H1 (cell line): ENCODE results near the gene METRN. TPM values are rescaled to one million over a fixed set of nuclear protein-coding genes. Genes with fewer than 3 reads are reported as not detected.

Experiments used
- CTCF ChIA-PET: fragments of 300-600 bp; sonication (Branson Sonifier 250); formaldehyde crosslinking; loops from one replicate; lab custom pipeline; 2021; ENCODE audit not compliant: partially characterized antibody; lab: Charles Lee
- POLR2A ChIA-PET: fragments of 300-600 bp; sonication (Branson Sonifier 250); formaldehyde crosslinking; loops from one replicate; lab custom pipeline; 2021; ENCODE audit warnings: inconsistent platforms; ENCODE audit not compliant: partially characterized antibody; lab: Charles Lee
- DNase-seq, 2 experiments: peaks; one replicate each; pipeline versions ENCODE4 v3.0.0 to v3.0.0-alpha.2; 2010 to 2022; ENCODE audit warnings: low spot score in 2 of 2, low read depth in 1 of 2, mixed read lengths in 1 of 2
- FAIRE-seq: peaks from 2 replicates; lab custom pipeline; 2011; peaks lifted over from hg19 to GRCh38; lab: Jason Lieb, UNC
- H2AFZ ChIP-seq: 2 replicates; pipeline ENCODE4 v1.8.1; 2012; ENCODE audit warnings: low read length, inconsistent platforms
- H2AK5ac ChIP-seq: 2 replicates; pipeline ENCODE4 v1.6.1; 2013; ENCODE audit warnings: low read depth, low read length
- H2BK120ac ChIP-seq: replicated peaks from 2 replicates; pipeline ENCODE3; 2013; ENCODE audit warnings: low read depth, low read length, inconsistent platforms
- H2BK12ac ChIP-seq: 2 replicates; pipeline ENCODE4 v1.6.1; 2013; ENCODE audit warnings: low read depth, low read length
- H2BK15ac ChIP-seq: 2 replicates; pipeline ENCODE4 v1.6.1; 2013; ENCODE audit warnings: low read length
- H2BK20ac ChIP-seq: 2 replicates; pipeline ENCODE4 v1.6.1; 2013; ENCODE audit warnings: low read length
- H2BK5ac ChIP-seq: 2 replicates; pipeline ENCODE4 v1.6.1; 2013; ENCODE audit warnings: low read depth, low read length
- H3K14ac ChIP-seq: 2 replicates; pipeline ENCODE4 v1.6.1; 2013; ENCODE audit warnings: inconsistent platforms; ENCODE audit not compliant: insufficient read length
- H3K18ac ChIP-seq: 2 replicates; pipeline ENCODE4 v1.6.1; 2013; ENCODE audit warnings: low read length; ENCODE audit errors: extremely low read depth
- H3K23ac ChIP-seq: 2 replicates; pipeline ENCODE4 v1.6.1; 2013; ENCODE audit warnings: inconsistent platforms; ENCODE audit not compliant: insufficient read length
- H3K23me2 ChIP-seq: 2 replicates; pipeline ENCODE4 v1.6.1; 2013; ENCODE audit warnings: low read depth, low read length
- H3K27ac ChIP-seq: 2 replicates; pipeline ENCODE4 v1.6.1; 2011; ENCODE audit warnings: low read depth, low read length, inconsistent platforms
- H3K27me3 ChIP-seq, 4 experiments: replicated peaks in 1 of 4; 1 replicate in 1 of 4; 2 replicates in 3 of 4; pipeline versions ENCODE4 v1.6.1 to v1.8.1; 2011 to 2013; ENCODE audit warnings: low read length in 3 of 4, mild to moderate bottlenecking in 3 of 4, inconsistent platforms in 2 of 4, mixed read lengths in 2 of 4, moderate library complexity in 1 of 4; ENCODE audit not compliant: control insufficient read depth in 3 of 4, insufficient read depth in 3 of 4; ENCODE audit errors: extremely low read depth in 1 of 4
- H3K36me3 ChIP-seq, 4 experiments: 2 replicates each; pipeline versions ENCODE4 v1.6.1 to v1.8.1; 2011 to 2013; ENCODE audit warnings: mild to moderate bottlenecking in 4 of 4, low read length in 3 of 4, moderate library complexity in 2 of 4, control low read depth in 1 of 4, inconsistent platforms in 1 of 4; ENCODE audit not compliant: insufficient read depth in 4 of 4, control insufficient read depth in 2 of 4
- H3K4ac ChIP-seq: replicated peaks from 2 replicates; pipeline ENCODE3; 2013; ENCODE audit warnings: low read length, low read depth, mixed read lengths, inconsistent platforms; ENCODE audit not compliant: insufficient read length
- H3K4me1 ChIP-seq, 4 experiments: replicated peaks in 1 of 4; 1 replicate in 1 of 4; 2 replicates in 3 of 4; pipeline versions ENCODE4 v1.6.1 to v1.8.1; 2011 to 2013; ENCODE audit warnings: low read length in 3 of 4, inconsistent platforms in 2 of 4, mixed read lengths in 1 of 4; ENCODE audit not compliant: insufficient read depth in 4 of 4, control insufficient read depth in 3 of 4
- H3K4me2 ChIP-seq, 2 experiments: 2 replicates each; pipeline versions ENCODE4 v1.6.1 to v1.8.1; 2011 to 2013; ENCODE audit warnings: low read depth in 2 of 2, low read length in 2 of 2, control low read depth in 1 of 2, inconsistent platforms in 1 of 2, mild to moderate bottlenecking in 1 of 2; ENCODE audit not compliant: insufficient read depth in 1 of 2
- H3K4me3 ChIP-seq, 4 experiments: fragments of 200-600, 300-600 bp in 1 of 4; sonication (generic), shearing (Covaris generic), sonication (Bioruptor Twin) in 1 of 4; 2 replicates each; pipeline versions ENCODE4 v1.5.1 to v1.8.1; 2011 to 2016; ENCODE audit warnings: low read length in 4 of 4, low read depth in 3 of 4, control low read depth in 2 of 4, inconsistent platforms in 2 of 4, mild to moderate bottlenecking in 2 of 4, mixed read lengths in 1 of 4, moderate library complexity in 1 of 4; ENCODE audit not compliant: insufficient read depth in 2 of 4; ENCODE audit errors: extremely low read depth in 1 of 4
- H3K56ac ChIP-seq: replicated peaks from 2 replicates; pipeline ENCODE3; 2013; ENCODE audit warnings: low read depth, mild to moderate bottlenecking, mixed read lengths, low read length, inconsistent platforms; ENCODE audit not compliant: insufficient read length
- H3K79me1 ChIP-seq: 2 replicates; pipeline ENCODE4 v1.6.1; 2013; ENCODE audit warnings: low read depth, low read length, control low read depth
- H3K79me2 ChIP-seq, 2 experiments: 2 replicates each; pipeline versions ENCODE4 v1.6.1 to v1.8.1; 2012 to 2013; ENCODE audit warnings: low read length in 2 of 2, mild to moderate bottlenecking in 2 of 2, inconsistent platforms in 1 of 2; ENCODE audit not compliant: insufficient read depth in 2 of 2, control insufficient read depth in 1 of 2
- H3K9ac ChIP-seq, 4 experiments: replicated peaks in 1 of 4; 1 replicate in 1 of 4; 2 replicates in 3 of 4; pipeline versions ENCODE4 v1.6.1 to v1.8.1; 2011 to 2013; ENCODE audit warnings: low read depth in 3 of 4, low read length in 3 of 4, control low read depth in 2 of 4, mild to moderate bottlenecking in 2 of 4, moderate library complexity in 2 of 4, inconsistent platforms in 1 of 4; ENCODE audit errors: extremely low read depth in 1 of 4
- H3K9me3 ChIP-seq, 2 experiments: 2 replicates each; pipeline versions ENCODE4 v1.6.1 to v1.8.1; 2012 to 2013; ENCODE audit warnings: mild to moderate bottlenecking in 2 of 2, moderate library complexity in 2 of 2, control low read depth in 1 of 2, inconsistent platforms in 1 of 2, low read depth in 1 of 2, low read length in 1 of 2, mixed read lengths in 1 of 2; ENCODE audit not compliant: insufficient read depth in 2 of 2
- H4K20me1 ChIP-seq, 2 experiments: replicated peaks in 1 of 2; 2 replicates each; pipeline versions ENCODE3 to v1.8.1; 2011 to 2013; ENCODE audit warnings: inconsistent platforms in 2 of 2, low read length in 2 of 2, mild to moderate bottlenecking in 1 of 2; ENCODE audit not compliant: insufficient read depth in 2 of 2, control insufficient read depth in 1 of 2
- H4K5ac ChIP-seq: 2 replicates; pipeline ENCODE4 v1.6.1; 2013; ENCODE audit warnings: low read length, low read depth, mixed read lengths, inconsistent platforms; ENCODE audit not compliant: insufficient read length
- H4K8ac ChIP-seq: 2 replicates; pipeline ENCODE4 v1.8.0; 2013; ENCODE audit warnings: mild to moderate bottlenecking, moderate library complexity, low read length, inconsistent platforms; ENCODE audit not compliant: insufficient read depth; ENCODE audit errors: extremely low read depth
- H4K91ac ChIP-seq: replicated peaks from 2 replicates; pipeline ENCODE3; 2013; ENCODE audit warnings: low read length, mixed read lengths, inconsistent platforms; ENCODE audit not compliant: insufficient read length
- CTCF ChIP-seq, 3 experiments: IDR thresholded peaks; 1 replicate in 2 of 3; 2 replicates in 1 of 3; pipeline versions ENCODE4 v1.5.1 to v1.6.1; 2011; ENCODE audit warnings: low read length in 3 of 3, mild to moderate bottlenecking in 3 of 3, inconsistent platforms in 2 of 3, low read depth in 1 of 3, moderate library complexity in 1 of 3; ENCODE audit not compliant: insufficient read depth in 1 of 3; ENCODE audit errors: control extremely low read depth in 1 of 3
- FOSL1 ChIP-seq: IDR thresholded peaks from 2 replicates; pipeline ENCODE4 v1.6.1; 2011; ENCODE audit warnings: mild to moderate bottlenecking, low read depth, low read length, moderate library complexity; ENCODE audit not compliant: insufficient read depth
- RFX5 ChIP-seq: IDR thresholded peaks from 2 replicates; pipeline ENCODE4 v1.6.1; 2011; ENCODE audit warnings: low read depth, low read length, improper control_type of control experiment, borderline replicate concordance
- RXRA ChIP-seq: IDR thresholded peaks from 2 replicates; pipeline ENCODE4 v1.6.1; 2011; ENCODE audit warnings: low read depth, mild to moderate bottlenecking, low read length, moderate library complexity; ENCODE audit not compliant: insufficient read depth
- SIX5 ChIP-seq: IDR thresholded peaks from 2 replicates; pipeline ENCODE4 v1.6.1; 2011; ENCODE audit warnings: mild to moderate bottlenecking, low read depth, low read length
- ZNF274 ChIP-seq: IDR thresholded peaks from 2 replicates; pipeline ENCODE4 v1.7.0; 2012; ENCODE audit warnings: low read length, borderline replicate concordance; ENCODE audit errors: extremely low read depth
- whole genome bisulfite sequencing, 2 experiments: shearing (Covaris generic) in 1 of 2; methylation state at CpG; one replicate each; pipeline versions ENCODE4 v1.1.6 to v1.1.7; 2013 to 2015; ENCODE audit warnings: low lambda C conversion rate in 2 of 2, mixed read lengths in 2 of 2, inconsistent platforms in 1 of 2, low coverage in 1 of 2, missing lambda C conversion rate in 1 of 2; ENCODE audit not compliant: insufficient replicate concordance in 2 of 2, insufficient coverage in 1 of 2, insufficient read length in 1 of 2; ENCODE audit errors: extremely low coverage in 1 of 2, missing lambda C conversion rate in 1 of 2; 5-methylcytosine and 5-hydroxymethylcytosine counted together
- polyA plus RNA-seq, 7 experiments: library from polyadenylated mRNA; depleted of rRNA in 3 of 7; stranded (reverse) in 5 of 7; unstranded in 2 of 7; fragments of >200 nt in 5 of 7; fragments of 200-250 nt in 2 of 7; gene quantifications; 1 replicate in 5 of 7; 2 replicates in 1 of 7; 4 replicates in 1 of 7; pipeline versions ENCODE4 v1.2.1 to v1.2.3, GENCODE V29; 2011 to 2013; ENCODE audit warnings: missing spikeins in 2 of 7, mixed read lengths in 2 of 7
- total RNA-seq: library from RNA; stranded (reverse); fragmentation: NEBNext Ultra II Directional; extraction: Animal tissue kit (Norgen Biotek cat#: 25700); gene quantifications from 2 replicates; pipeline ENCODE4 v1.2.1, GENCODE V29; 2021

Gene METRN
- total and polyA plus RNA-seq, 2 of the 8 experiments (the other 6 are each of a cell fraction or from before 2014, with no cell fraction given): 18.7 to 25.8 TPM

- POLR2A ChIA-PET: interaction anchor here (0.8 to 1.2 kb wide), 4 partner anchors 10 to 89 kb away, joined by 3 to 4 read pairs (median 3); partner anchors contain the start of genes RHBDL1, RPUSD1 and WDR24
- TF ChIP-seq CTCF (IDR thresholded peaks at IDR 0.05; ENCODE audit: control extremely low read depth in 1 of 3, insufficient read depth in 1 of 3, low read depth in 1 of 3, low read length in 3 of 3) (no peak), ZNF274 (no peak), RXRA (no peak), FOSL1 (no peak), RFX5 (no peak), SIX5 (no peak)
Observed at GRCh38 chr16:698911-699671, 15.8 kb upstream of the METRN start.

More at GRCh38 chr16:698911-699671, 15.8 kb upstream of the METRN start:
- Histone ChIP-seq H2BK120ac (no peak overlapping the region), H2BK5ac (no peak overlapping the region), H3K23ac (no peak overlapping the region), H3K56ac (no peak overlapping the region), H2BK12ac (no peak overlapping the region), H2BK20ac (no peak overlapping the region), H3K79me2 (no peaks in the 10 kb centered on the region), H3K9ac (no peak overlapping the region), H4K5ac (no peak overlapping the region), H3K4me2 (no peak overlapping the region), H3K4me3 (no peak overlapping the region), H3K27ac (no peak overlapping the region), H2BK15ac (no peak overlapping the region), H2AFZ (no peak overlapping the region), H3K9me3 (no peaks in the 10 kb centered on the region), H3K23me2 (peaks cover 3% of the 10 kb centered on the region; the same call in 1 of the 2 replicates), H4K8ac (peak overlapping the region; percentile 25; the same call in 1 of the 2 replicates), H3K14ac (no peak overlapping the region), H3K18ac (no peak overlapping the region), H4K20me1 (peaks cover 6 to 27% of the 10 kb centered on the region in 2 experiments), H2AK5ac (no peak overlapping the region), H3K4me1 (peaks cover 0 to 8% (median 7%) of the 10 kb centered on the region in 4 experiments; a peak in 4 of 7 replicates), H3K36me3 (no peaks in the 10 kb centered on the region), H3K4ac (no peak overlapping the region), H3K79me1 (no peaks in the 10 kb centered on the region), H4K91ac (no peak overlapping the region), H3K27me3 (peaks cover 39 to 85% (median 76%) of the 10 kb centered on the region in 4 experiments)
- FAIRE-seq (no peak), DNase-seq (no peak)
- CTCF ChIA-PET: interaction anchor here (0.6 kb wide), 1 partner anchor 45 kb away, joined by 5 read pairs; no protein-coding TSS in a partner anchor
- 85% methylated on average over 17 of the region's 19 CpGs; no CpG with 5 or more reads in 1 of the 2 experiments for WGBS, 2 experiments
